GM21515 (cell line): ENCODE data around the gene SCRG1.
A peak's percentile ranks its signal among the peaks of the same experiment; 100 is the strongest.

Source experiments
- ATAC-seq: cut with Tn5 transposase; IDR thresholded peaks from one replicate; pipeline ENCODE4 v1.9.1; 2021; ENCODE audit not compliant: unreplicated experiment

The SCRG1 gene

DNA sequence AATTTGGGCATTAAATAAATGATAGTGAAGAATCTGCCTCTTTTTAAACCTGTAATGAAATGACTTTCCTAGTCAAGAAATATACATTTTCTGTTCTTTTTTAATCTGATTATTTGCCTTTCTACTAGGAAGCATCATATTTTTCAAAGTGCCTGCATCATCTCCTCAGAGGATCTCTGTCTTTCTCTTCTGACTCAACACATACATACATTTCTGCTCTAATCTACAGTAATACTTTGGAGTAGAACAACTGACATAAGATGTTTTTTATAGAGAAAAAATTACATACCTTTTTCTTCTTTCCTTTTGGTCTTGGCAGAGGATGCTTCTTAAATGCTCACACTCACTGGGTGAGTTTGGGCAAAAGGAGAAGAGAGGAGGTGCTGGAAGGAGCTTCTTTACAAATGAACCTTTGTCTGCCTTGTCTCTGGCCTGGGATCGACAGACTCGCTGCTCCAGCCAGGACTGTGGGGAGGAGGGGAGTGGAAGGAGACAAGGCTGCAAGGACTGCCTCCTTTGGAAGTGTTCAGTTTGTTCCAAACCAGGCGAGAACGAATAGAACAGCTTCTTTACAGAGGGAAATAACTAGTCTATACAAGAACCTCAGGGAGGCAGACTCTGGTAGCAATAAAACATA lies at the start of gene SCRG1:
SCRG1 (minus strand) TSS at position 338 of the 637 bp plus-strand sequence. CDS start 7,702 bp downstream, outside the sequence.
- ATAC-seq: no peak

DNA sequence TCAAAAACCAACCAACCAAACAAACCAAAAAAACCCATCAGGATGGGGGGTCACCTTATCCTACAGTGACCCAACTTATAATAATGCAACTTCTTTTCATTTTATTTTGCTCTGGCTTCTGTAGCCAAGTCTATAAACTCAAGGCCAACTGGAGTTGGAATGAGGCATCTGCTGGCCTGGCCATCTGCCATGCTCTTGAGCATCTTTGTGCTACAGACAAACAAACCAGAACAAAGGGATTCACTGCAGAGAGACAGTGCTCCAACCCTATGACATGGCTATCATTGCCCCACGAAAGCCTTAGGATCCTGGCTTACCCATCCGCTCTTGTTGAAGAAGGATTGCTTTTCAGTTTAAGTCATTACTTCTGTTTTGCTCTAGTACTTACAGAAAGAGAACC lies 49.2 kb upstream of the SCRG1 start:
- ATAC-seq: no peak

DNA sequence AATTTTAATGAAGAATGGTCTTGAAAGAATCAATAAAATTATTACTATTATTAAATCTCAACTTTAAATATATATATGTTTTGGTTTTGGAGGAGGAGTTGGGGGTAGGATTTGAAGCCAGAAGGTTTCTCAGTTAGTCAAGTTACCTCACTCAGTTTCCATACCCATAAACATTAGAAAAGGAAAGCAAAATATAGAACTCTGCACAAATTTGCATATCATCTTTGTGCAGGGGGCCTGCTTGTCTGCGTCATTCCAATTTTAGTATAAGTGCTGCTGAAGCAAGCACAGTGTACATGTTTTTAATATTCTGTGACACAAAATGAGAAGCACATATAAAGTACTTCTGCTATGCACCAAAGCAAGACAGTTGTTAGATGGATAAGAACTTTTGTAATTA lies 47.5 kb upstream of the SCRG1 start:
- ATAC-seq: peak; percentile 91

DNA sequence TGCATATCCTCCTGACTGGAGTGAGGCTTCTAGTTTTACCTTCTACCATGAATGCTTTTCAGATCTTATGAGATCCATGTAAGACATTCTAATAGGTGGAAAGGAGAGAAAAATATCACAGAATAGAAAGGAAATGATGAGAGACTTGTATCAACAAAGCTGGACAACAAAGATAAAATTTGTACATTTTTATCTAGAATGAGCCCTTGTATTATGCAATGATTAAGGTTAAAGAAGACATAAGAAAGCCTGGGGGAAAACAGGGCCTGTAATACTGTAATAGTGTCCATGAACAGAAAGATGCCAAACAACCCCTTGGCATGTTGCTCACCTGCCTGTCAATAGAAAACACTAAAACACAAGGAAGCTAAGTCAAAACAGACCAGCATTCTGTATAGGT lies 44.2 kb upstream of the SCRG1 start:
- ATAC-seq: no peak

DNA sequence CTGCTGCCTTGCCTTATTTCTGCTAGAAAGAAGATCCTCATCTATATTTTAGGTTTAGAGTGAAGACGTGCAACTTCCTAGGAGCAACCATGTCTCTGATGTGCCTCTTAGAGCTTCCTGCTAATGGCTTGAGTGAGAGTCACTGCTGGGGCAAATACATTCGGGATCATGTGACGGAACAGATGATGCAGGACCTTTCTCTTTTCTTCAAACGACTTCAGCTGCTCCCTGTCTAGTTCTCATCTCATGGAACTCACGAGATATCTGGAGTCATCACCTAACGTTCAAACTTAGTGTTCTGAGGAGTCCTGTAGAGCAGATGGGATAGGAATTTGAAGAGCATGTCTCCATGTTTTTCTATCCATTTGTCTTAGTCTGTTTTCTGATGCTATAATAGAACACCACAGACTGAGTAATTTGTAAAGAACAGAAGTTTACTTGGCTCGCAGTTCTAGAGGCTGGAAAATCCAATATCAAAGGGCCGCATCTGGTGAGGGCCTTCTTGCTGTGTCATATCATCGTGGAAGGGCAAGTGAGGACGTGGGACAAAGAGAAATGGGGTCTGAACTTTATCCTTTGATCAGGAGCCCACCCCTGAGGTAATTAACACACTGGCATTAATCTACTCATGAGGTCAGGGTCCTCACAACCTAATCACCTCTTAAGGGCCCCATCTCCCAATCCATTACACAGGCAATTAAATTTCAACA lies 43.5 kb upstream of the SCRG1 start:
- ATAC-seq: no peak

DNA sequence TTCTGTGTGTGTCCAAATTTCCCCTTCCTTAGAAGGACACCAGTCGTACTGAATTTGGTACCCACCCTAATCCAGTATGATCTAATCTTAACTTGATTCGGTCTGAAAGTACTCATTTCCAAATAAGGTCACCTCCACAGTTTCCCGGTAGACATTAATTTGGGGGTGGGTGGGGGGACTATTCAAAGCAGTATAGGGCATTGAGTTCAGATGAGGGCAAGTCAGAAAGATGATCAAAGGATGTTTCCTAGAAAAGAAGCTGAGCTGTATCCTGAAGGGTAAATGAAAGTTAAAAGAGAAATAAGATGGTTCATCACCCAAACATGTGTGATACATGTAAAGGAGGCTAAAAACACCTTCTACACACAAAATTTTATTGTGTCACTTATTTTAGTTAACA lies 42.0 kb upstream of the SCRG1 start:
- ATAC-seq: no peak

DNA sequence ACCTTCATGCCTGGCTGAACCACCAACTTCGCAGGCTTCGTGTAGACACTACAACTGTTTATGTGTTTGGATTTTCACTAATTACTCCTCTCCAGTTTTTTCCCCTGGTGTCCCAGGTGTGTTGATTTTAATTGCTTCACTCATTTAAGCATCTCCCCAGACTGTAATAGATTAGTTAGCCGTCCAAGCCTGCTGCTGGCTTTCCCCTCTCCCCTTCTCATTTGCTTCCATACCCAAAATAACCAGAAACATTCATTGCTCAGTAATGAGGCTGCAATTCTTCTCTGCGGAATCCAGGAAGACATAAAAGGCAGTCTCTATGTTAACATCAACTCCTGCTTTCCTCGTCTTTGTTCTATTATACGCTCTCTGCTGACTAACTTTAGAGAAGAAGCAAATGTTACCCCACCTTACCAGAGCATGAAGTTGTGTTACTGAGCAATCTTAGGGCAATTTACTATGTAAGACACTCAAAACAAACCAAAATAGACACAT lies 37.9 kb upstream of the SCRG1 start:
- no peak for ATAC-seq

DNA sequence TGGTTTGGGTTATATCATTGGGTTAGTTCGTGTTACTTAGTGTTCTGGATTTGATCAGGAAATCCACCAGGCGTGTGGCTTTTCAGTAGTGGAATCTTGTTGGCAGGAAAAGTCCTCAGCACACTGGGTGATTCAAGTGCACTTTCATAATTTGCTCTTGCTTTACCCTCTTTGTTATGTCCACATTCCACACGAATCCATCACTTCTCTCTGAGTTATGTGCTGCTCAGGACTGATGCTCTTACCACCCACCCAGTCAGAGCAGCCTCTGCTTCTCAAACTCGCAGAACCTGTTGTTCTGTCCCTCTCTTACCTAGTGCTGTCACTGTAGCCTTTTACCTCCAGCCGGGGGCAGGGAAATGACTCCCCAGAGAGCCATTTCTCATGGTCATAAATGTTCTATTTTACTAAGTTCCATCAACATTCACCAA lies 37.2 kb upstream of the SCRG1 start:
- ATAC-seq: no peak

DNA sequence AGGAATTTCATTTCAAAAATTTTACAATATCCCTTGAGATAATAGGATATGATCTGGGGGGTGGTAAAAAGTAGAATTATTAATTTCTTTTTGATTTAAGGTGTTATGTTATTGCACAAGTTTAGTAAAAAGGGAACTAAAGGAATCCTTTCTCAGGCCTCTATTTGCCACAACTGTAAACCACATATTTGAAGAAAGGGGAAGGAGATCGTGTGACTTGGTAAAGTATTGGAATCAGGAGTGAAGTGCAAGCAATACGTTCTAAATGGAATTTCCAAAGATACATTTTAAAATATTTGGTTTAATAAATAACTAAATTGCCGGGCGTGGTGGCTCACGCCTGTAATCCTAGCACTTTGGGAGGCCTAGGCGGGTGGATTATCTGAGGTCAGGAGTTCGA lies 35.3 kb upstream of the SCRG1 start:
- no peak for ATAC-seq

DNA sequence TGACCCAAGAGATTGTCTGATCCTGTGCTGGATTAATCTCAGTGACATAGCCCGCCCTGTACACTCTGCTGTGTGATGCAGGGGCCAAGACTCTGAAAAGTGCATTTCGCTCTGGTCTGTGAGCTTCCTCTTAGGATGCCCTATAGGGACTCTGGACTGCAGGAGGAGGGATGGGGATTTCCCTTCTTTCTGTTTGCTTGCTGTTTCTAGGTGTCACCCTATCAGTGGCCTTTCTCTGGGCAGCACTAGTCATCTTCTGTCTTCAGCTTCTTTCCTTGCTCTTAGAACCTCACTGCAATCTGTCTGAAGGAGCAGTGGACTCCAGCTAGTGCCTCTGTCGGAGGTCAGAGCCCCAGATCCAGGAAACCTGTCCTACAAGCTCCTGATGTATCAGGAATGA lies 34.5 kb upstream of the SCRG1 start:
- no peak for ATAC-seq

DNA sequence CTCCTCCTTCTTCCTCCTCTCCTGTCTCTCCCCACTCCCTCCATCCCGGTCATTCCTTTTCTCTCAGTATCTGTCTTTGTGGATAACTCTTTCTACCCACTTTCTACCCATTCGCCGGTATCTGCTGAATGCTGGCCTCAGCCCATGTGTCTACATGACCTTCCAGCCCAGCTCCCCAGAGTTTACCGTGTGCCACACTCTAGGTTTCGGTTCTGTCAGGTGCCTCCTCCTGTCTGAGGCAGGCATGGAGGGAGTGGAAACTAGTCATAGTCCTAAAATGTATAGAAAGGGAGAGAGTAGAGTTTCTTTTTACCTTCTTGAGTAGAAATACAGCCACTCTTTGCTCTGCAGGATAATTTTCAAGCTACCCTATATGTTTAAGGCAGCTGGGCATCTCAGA lies 33.5 kb upstream of the SCRG1 start:
- ATAC-seq: no peak

DNA sequence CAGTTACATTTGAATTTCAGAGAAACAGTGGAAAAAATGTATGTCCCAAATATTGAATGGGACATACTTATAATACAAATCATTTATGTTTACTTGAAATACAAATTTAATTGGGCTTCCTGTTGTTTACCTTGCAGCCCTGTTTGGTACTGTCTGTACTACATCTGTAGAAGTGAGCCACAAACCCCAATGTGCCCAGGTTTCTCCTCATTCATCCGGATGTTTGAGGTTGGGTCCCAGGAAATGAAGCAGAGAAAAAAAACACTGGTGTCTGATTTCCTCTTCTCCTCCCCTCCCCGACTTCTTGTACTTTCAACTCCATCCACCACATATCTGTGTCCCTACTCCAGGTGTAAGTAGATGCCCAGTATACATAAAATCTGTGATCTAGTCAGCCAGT lies 27.1 kb upstream of the SCRG1 start:
- no peak for ATAC-seq

DNA sequence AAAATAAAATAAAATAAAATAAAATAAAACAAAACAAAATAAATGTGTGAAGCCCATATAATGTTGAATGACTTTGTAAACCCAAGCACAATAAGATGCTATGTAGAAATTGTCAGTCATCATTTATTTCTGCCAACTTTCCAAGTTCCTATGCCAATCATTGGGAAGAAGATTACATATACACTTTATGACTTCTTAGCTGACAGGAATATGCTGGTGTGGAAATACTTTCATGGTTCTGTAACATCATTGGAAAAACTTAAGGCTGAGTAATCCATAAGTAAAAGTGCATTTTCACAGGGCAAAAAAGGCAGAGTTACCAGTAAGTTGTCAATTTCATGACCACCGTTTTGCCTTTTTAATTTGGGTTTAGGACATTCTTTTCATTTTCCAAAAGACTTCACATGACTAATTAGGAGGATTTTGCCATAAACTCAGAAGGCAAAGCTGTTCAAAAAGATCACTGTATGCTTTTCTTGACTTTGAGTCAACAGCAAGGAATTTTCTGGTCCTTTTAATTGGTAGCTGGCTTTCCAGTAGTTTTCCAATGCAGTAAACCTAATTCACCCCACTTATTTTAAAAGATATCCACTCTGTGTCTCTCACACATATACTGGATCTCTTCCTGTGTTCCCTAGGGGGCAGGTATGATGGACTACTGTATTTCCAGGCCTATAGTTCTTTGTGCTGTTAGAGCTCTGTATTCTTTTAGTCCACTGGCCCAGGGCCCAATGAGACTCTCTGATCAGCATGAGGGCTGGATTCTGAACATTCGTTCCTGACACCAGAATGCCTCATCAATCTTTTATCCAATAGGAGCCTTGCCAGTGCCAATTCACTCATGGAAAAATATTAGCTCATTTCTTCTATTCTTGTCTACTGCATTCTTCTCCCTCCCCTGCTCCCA lies 26.2 kb upstream of the SCRG1 start:
- ATAC-seq: no peak

DNA sequence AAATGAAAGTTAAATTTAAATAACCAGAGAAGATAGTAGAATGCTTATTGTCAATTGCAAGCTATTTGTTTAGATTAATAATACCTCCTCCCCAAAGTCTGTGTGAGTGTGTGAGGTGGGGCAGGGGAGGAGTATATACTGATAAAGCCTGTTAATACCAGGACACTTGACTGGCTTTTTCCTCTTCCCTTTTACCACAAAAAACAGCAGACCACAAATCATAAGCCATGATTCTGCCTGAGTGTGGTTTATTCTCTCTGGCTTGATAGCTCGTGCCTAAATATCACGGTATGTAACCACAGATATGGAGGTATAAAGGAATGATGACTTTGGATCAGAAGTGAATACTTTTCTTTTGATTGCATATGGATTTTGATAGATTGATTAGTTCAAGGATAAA lies 21.9 kb upstream of the SCRG1 start:
- no peak for ATAC-seq

DNA sequence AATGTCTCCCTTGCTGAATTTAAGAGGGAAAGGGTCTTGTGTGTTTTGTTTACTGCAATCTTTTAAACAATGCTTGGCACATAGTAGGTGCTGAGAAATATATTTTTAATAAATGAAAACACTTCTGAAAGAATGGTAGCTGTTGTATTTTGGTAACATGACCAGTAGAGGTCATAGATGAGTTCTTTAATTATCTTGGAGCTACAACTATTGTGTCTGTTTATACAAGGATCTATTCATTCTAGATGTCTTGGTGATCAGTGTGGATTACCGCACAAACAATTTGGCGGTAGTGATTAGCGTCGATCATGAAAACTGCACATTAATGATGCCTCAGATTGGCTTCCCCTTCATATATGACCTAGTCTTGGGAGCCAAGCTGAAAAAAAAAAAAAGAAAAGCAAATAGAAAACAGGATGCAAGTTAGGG lies 21.4 kb upstream of the SCRG1 start:
- peak; percentile 50 for ATAC-seq

DNA sequence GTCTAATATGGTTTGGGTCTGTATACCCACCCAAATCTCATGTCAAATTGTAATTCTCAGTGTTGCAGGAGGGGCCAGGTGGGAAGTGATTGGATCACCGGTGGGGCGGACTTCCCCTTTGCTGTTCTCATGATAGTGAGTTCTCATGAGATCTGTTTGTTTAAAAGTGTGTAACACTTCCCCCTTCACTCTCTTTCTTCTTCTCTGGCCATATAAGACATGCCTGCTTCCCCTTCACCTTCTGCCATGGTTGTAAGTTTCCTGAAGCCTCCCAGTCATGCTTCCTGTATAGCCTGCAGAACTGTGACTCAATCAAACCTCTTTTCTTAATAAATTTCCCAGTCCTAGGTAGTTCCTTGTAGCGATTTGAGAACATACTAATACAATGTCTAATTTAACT lies 19.7 kb upstream of the SCRG1 start:
- ATAC-seq: no peak

DNA sequence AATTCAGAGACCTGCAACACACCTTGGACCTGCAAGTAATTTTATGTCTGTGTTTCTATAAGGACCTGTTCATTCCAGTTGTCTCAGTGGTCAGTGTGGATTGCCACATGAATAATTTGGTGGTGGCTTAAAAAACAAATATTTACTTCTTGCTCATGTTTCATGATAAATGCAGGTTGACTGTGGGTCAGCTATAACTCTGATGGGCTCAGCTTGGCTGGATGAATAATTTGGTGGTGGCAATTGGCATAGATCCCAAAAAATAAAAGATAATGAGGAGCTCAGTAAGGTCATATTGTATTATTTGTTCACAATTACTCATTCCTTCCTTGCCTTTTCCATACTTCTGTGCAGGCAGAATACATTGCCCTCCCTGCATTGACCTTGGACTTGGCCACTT lies 18.9 kb upstream of the SCRG1 start:
- ATAC-seq: no peak

DNA sequence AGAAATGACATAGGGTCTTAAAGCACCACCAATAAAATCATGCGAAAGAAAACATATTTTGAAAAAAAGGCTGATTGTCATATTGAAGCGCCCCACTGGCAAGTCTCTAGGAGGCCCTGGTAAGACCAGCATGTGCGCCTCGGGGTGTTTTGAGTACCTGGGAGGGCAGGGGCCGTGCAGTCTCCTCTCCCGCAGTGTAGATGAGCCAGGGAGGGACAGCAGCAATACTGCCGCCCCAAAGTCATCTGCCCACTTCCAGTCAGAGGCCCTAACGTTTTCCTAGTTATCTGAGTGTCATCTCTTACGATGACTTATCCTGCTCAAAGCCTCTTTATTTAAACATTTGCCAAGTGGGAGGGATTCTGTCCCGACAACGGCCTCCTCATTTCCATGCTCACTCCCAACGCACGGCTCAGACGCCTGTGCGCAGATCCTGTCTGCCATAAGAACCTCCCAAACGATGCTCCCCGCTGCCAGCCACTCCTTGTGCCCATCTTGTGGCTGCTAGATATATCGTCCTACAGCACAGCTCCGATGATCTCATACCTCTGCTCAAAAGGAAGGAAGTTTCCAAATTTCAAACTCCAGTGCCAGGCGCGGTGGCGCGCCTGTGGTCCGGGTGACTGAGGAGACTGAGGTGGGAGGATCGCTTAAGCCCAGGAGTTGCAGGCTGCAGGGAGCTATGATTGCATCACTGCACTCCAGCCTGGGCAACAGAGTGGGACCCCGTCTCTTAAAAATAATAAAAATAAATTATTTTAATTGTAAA lies 17.2 kb upstream of the SCRG1 start:
- ATAC-seq: no peak

DNA sequence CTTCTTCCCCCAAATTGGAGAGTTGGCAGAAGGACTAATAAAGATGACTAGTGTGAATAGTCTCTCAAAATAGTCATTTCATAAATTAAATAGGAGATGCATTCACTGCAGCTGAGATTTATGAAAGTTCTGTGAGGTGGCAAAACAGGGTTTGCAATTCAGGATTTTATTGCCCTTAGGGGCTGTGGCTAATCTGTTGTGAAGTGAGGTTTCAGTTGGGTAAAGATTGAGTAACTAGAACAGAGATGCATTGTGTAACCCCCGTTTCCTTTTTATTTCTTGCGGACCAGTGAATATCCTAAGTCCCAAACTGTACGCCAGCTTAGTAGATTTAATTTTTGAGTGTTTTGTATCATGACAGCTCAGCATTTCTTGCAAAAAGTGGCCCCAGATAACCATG lies 16.2 kb upstream of the SCRG1 start:
- ATAC-seq: no peak

DNA sequence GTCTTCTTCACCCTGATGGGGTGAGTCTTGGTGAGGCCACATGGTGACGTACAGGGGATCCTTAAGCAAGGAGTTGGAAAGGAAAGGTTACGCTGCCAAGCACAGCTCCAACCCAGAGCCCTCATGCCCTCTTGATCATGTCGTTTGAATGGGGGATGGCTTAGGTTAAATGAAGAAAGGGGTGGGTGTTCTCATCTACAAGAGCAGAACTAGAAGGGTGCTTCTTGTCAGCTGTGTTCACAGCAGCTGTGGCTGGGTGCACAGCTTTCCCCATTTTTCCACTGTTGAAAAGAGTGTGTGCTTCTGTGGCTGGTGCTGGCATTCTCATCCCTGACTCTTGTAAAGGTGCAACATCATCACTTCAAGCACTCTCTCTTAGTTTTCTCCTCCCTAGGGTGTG lies 15.5 kb upstream of the SCRG1 start:
- ATAC-seq: no peak

DNA sequence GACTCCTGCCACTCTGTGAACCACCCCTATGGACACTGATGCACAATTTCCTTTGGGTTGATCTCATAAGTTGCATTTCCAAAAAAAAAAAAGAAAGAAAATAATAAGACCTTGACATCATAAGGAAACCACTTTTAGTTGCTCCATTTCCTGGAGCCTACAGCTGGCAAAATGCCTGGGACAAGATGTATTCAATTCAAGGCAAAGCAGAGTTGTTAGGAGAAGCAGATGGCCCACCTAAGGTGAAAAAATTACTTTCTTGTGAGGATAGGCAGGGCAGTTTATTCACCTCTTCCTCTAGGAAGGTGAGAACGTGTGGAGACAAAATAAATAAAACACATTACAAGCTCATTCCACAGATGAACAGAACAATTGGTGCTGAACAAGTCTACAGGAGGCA lies 14.1 kb upstream of the SCRG1 start:
- no peak for ATAC-seq
